Endothelial cell of umbilical vein (primary cell): ENCODE results near the gene MRPL34.

Source experiments
- CTCF ChIP-seq, 2 donors: IDR thresholded peaks; 1 replicate in 1 of 2; 2 replicates in 1 of 2; pipeline ENCODE4 v1.5.1; 2011; ENCODE audit warnings: low read length in 2 of 2, mild to moderate bottlenecking in 2 of 2, moderate library complexity in 2 of 2, control low read depth in 1 of 2, inconsistent platforms in 1 of 2, low read depth in 1 of 2; ENCODE audit not compliant: insufficient read depth in 1 of 2; ENCODE audit errors: extremely low read depth in 1 of 2
- EZH2 ChIP-seq: IDR thresholded peaks from 2 replicates; pipeline ENCODE4 v1.6.1; 2012; ENCODE audit warnings: borderline replicate concordance, low read depth, mild to moderate bottlenecking, moderate library complexity, low read length, inconsistent platforms; ENCODE audit not compliant: severe bottlenecking
- POLR2A ChIP-seq: IDR thresholded peaks from 2 replicates; pipeline ENCODE4 v1.6.1; 2012; ENCODE audit warnings: low read depth, mild to moderate bottlenecking, control low read depth, low read length

GRCh38 chr19:17259118-17259780, 46.4 kb upstream of the MRPL34 start:
- TF ChIP-seq POLR2A (no peak), CTCF (IDR thresholded peaks at IDR 0.05; ENCODE audit: extremely low read depth in 1 of 2, insufficient read depth in 1 of 2, low read depth in 1 of 2, low read length in 2 of 2) (no peak), EZH2 (no peak)
